IPS-15b (cell line): ENCODE measurements around the gene PHPT1.
"Not testable (repeated sequence)": the region's sequence is repeated elsewhere in the genome, so short reads cannot be mapped to it uniquely, and the experiment has no call there.

Experiments used
- H3K27me3 ChIP-seq: one replicate; pipeline ENCODE4 v1.6.1; 2013; ENCODE audit warnings: low read length; ENCODE audit not compliant: control insufficient read depth, insufficient read depth
- H3K36me3 ChIP-seq: one replicate; pipeline ENCODE4 v1.6.1; 2013; ENCODE audit warnings: low read length; ENCODE audit not compliant: control insufficient read depth, insufficient read depth
- H3K4me1 ChIP-seq: one replicate; pipeline ENCODE4 v1.6.1; 2013; ENCODE audit warnings: mild to moderate bottlenecking, low read length; ENCODE audit not compliant: control insufficient read depth, insufficient read depth
- H3K4me3 ChIP-seq: one replicate; pipeline ENCODE4 v1.5.1; 2013; ENCODE audit warnings: low read depth, low read length
- H3K9ac ChIP-seq: one replicate; pipeline ENCODE4 v1.6.1; 2013; ENCODE audit warnings: low read depth, mild to moderate bottlenecking, low read length
- H3K9me3 ChIP-seq: one replicate; pipeline ENCODE4 v1.6.1; 2013; ENCODE audit warnings: mild to moderate bottlenecking, low read length; ENCODE audit not compliant: control insufficient read depth, insufficient read depth

The PHPT1 gene

DNA sequence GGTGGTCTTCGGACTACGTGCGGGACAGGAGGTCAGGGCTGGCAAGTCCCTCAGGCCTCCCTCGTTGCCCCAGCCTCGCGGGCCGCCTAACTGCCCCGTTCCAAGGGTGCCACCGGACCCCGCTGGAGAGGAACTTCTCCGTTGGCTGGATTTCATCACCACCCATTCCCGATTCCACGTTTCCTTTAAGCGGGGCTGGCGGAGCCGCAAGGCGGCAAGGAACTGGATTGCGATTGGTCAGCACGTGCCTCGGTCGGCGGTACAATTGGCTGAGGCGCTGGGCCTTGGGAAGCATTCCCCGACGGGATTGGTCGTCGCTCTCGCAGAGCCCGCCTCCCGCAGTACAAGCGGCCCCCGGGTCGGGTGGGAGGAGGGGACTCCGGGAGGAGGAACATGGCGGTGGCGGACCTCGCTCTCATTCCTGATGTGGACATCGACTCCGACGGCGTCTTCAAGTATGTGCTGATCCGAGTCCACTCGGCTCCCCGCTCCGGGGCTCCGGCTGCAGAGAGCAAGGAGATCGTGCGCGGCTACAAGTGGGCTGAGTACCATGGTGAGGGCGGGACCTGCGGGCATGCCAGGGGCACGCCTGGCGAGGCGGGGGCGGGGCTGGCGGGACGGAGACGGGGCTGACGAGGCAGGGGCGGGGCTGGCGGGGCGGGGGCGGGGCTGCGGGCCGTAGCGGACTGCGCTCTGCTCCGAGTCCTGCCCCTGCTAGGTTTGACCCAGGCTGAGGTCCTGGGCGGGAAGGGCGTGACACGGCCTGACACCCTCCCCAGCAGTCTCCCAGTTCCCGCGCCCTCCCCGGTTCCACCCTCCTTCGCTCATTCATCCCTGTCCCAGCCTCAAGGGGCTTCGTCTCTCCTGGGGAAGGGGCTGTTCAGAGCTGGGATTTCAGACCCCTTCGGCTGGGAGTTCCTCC, at the start of gene PHPT1:
PHPT1 (plus strand) TSS at position 372 of the 922 bp plus-strand sequence; CDS start at position 394, 22 bp downstream.
- H3K36me3 ChIP-seq = peaks cover 25% of the 10 kb centered on the region
- H3K4me1 ChIP-seq = no peaks in the 10 kb centered on the region
- H3K9me3 ChIP-seq = no peaks in the 10 kb centered on the region
- no peaks in the 10 kb centered on the region for H3K27me3 ChIP-seq
- peak within 1 kb of the TSS; percentile 88 for H3K9ac ChIP-seq
- peak within 1 kb of the TSS; percentile 95 for H3K4me3 ChIP-seq

DNA sequence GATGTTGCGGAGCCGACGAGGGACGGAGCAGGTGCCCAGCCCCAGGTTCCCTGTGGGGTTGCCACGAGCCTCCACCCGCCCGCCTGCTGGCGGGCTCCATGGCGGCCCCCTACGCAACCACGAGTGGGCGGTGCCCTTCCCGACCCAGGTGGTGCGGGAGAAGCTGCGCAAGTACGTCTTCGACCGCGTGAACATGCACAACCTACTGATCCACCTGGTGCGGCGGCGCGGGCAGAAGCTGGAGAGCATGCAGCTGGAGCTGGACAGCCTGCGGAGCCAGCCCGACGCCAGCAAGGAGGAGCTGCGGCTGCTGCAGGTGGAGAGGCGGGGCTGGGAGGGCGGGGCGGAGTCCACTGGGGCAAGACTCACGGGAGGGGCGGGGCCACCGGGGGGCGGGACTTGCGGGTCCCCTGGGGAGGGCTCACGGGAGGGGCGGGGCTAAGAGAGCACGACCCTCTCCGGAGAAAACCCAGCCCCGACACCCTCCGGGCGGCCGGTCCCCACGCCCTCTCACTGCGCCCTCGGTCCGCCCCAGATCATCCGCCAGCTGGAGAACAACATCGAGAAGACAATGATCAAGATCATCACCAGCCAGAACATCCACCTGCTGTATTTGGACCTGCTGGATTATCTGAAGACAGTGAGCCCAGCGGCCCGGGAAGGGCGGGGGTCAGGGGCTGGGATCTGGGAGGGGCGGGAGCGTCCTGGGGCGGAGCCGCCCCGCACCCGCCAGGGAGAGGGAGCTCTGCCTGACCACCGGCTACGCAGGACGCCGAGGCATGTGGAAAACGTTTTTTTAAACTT, 49.2 kb upstream of the PHPT1 start:
- Histone ChIP-seq H3K4me1 (peaks cover 3% of the 10 kb centered on the region), H3K4me3 (peak overlapping the region; percentile 63), H3K9ac (no peak overlapping the region), H3K27me3 (peaks cover 9% of the 10 kb centered on the region), H3K36me3 (peaks cover 2% of the 10 kb centered on the region), H3K9me3 (no peaks in the 10 kb centered on the region)

DNA sequence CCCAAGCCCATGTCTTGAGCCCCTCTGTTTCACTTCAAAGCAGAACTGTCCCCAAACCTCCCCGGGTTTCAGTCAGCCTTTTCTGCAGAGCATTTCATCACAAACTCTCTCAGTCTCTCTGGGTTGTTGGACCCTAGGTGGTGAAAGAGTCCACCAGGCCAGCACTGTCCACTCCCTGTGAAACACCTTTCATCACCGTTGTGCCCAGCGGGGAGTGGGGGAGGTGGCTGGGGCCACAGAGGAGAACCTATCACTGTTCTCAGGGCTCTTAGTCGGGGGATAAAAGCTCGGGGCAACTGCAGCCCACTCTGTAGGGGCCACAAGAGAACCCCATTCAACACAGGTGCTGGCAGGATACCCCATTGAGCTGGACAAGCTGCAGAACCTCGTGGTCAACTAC, 46.9 kb upstream of the PHPT1 start:
- Histone ChIP-seq H3K4me3 (no peak overlapping the region), H3K4me1 (no peaks in the 10 kb centered on the region), H3K27me3 (peaks cover 9% of the 10 kb centered on the region), H3K9me3 (no peaks in the 10 kb centered on the region), H3K9ac (no peak overlapping the region), H3K36me3 (peaks cover 4% of the 10 kb centered on the region)

DNA sequence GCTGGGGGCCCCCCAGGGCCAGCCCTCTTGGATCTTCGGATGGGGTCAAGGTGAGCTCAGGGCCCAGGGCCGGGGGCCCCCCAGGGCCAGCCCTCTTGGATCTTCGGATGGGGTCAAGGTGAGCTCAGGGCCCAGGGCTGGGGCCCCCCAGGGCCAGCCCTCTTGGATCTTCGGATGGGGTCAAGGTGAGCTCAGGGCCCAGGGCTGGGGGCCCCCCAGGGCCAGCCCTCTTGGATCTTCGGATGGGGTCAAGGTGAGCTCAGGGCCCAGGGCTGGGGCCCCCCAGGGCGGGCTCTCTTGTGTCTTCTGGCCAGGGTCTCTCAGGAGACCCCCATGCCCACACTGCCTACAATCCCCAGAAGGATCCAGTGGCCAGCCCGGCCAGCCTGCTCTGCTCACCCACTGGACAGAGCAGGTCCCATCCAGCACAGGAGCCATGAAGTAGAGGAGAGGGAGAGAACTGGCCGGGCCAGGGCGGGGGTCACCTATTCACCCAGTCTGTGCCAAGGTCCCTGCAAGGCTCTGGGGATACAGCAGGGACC, 46.1 kb upstream of the PHPT1 start:
- H3K9me3 ChIP-seq, H3K9ac ChIP-seq, H3K36me3 ChIP-seq, H3K4me1 ChIP-seq, H3K4me3 ChIP-seq, H3K27me3 ChIP-seq: not testable (repeated sequence)

DNA sequence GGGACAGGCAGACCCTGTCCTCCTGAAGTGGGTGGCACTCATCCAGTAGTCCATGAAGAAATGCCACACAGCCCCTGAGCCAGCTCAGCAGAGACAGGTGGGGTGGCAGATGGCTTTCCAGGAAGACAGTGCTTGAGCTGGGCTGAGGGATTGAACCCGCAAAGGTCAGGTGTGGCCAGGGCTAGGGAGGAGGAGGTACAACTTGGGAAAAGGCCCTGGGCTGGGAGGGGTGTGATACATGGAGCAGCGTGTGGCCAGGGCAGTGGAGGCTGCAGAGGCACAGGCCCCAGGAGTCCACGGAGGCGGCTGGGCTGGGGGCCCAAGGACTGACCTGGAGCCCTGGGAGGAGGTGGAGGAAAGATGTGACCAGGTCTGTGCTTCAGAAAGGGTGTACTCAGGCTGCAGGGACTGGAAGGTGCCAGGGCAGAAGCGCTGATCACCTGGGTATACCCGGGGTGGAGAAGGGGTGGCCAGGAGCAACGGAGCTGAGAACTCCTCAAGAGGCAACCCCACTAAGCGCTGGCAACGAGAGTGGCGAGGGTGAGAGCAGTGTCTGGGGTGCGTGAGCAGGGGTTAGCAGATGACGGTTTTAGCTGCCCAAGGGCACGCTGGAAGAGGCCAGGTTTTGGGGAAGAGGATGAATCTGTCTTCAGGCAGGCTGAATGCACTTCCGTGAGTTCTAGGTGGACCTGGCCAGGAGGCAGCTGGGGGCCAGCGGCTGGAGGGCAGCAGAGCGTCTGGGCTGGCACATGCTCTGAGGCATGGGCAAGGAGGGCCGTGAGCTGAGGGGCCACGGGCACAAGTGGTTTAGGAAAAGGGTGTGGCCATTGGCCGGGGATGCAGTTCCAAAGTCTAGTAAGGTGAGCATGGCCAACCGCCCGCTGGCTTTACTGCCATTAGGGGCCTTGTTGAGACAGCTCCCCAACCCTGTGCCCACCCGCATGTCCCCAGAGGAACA, 45.4 kb upstream of the PHPT1 start:
- H3K9ac ChIP-seq = no peak overlapping the region
- H3K9me3 ChIP-seq = no peaks in the 10 kb centered on the region
- no peak overlapping the region for H3K4me3 ChIP-seq
- peaks cover 6% of the 10 kb centered on the region for H3K27me3 ChIP-seq
- no peaks in the 10 kb centered on the region for H3K4me1 ChIP-seq
- H3K36me3 ChIP-seq = peaks cover 4% of the 10 kb centered on the region

DNA sequence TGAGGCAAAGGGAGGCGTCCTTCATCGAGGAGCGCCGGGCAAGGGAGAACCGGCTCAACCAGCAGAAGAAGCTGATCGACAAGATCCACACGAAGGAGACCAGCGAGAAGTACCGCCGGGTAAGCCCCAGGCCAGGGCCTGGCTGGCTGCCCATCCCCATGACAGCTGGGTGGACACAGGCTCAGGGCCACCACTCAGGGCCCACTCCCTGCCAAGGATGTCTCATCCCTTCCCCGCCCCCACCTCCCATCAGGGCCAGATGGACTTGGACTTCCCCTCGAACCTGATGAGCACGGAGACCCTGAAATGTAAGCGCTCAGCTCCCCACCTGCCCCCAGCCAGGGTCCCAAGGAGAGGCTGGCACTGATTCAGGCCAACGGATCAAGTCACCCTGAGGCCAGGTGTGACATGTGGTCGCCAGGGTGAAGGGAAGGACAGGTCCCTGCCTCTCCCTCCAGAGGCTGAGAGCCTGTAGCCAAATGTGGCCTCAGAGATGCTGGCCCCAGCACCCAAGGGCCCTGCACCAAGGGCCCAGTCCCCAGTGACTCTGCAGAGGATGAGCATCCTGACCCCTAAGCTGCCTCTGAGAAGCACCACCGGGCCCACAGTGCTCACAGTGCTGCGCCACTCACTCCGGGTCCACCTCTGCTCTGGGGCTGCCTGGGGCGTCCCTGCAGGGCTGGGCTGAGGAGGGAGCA, 44.6 kb upstream of the PHPT1 start:
- Histone ChIP-seq H3K36me3 (peaks cover 4% of the 10 kb centered on the region), H3K9me3 (no peaks in the 10 kb centered on the region), H3K9ac (no peak overlapping the region), H3K4me1 (no peaks in the 10 kb centered on the region), H3K27me3 (no peaks in the 10 kb centered on the region), H3K4me3 (no peak overlapping the region)

DNA sequence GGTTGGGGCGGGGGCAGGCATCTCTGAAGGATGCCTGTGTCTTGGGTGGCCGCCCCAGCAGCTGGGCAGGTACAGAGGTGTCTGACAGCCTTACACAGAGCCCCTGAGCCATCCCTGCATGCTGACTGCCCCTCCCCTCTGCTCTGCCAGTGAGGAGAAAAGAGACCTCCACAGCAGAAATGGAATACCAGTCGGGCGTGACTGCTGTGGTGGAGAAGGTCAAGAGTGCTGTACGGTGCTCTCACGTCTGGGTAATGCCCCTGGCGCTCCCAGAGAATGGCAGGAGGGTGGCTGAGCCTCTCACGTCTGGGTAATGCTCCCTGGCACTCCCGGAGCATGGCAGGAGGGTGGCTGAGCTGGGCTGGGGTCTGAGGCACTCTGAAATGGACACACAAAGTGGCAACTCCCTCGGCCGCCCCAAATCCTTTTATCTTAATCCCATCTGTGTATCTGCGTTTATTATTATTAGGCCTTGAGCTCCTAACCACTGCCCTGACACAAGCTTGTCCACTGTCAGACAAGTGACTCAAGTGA, 43.9 kb upstream of the PHPT1 start:
- Histone ChIP-seq H3K36me3 (peaks cover 4% of the 10 kb centered on the region), H3K27me3 (no peaks in the 10 kb centered on the region), H3K4me1 (no peaks in the 10 kb centered on the region), H3K9ac (no peak overlapping the region), H3K9me3 (no peaks in the 10 kb centered on the region), H3K4me3 (no peak overlapping the region)

DNA sequence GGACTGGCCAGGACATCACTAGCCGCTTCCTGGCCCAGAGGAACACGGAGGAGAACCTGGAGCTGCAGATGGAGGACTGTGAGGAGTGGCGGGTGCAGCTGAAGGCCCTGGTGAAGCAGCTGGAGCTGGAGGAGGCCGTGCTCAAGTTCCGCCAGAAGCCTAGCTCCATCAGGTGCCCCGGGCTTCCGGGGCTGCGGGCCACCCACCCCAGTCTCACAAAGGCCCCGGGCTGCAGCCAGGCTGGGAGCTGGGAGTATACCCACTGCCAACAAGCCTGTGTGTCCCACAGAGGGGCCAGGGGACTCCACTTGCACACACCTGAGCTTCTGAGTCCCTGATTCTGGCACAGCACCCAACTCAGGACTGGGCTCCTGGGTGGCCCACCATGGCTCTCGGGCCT, 43.1 kb upstream of the PHPT1 start:
- H3K4me1 ChIP-seq = no peaks in the 10 kb centered on the region
- no peaks in the 10 kb centered on the region for H3K27me3 ChIP-seq
- H3K9me3 ChIP-seq = no peaks in the 10 kb centered on the region
- H3K4me3 ChIP-seq = no peak overlapping the region
- no peak overlapping the region for H3K9ac ChIP-seq
- H3K36me3 ChIP-seq = peaks cover 4% of the 10 kb centered on the region

DNA sequence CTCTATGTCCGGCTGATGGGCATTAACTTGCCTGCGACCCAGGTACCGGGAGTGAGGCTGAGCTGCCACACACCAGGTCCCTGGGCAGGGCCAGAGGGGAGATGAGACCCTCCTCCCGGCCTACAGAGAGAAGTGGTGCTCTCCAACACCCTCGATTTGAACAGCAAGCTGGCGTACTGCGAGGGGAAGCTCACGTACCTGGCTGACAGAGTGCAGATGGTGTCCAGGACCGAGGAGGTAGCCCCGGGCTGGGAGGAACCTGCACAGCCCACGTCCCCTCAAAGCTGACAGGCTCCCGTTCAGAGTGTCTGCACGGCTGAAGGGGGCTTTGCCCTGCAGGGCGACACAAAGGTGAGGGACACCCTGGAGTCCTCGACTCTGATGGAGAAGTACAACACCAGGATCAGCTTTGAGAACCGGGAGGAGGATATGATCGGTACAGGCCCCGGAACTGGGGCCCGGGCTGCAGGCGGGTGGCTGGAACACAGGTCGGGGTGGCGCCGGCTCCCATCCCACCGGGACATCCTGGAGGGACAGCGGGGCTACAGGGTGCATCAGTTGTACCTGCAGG, 42.5 kb upstream of the PHPT1 start:
- H3K9ac ChIP-seq = no peak overlapping the region
- H3K9me3 ChIP-seq = no peaks in the 10 kb centered on the region
- H3K4me3 ChIP-seq = peak overlapping the region; percentile 74
- H3K4me1 ChIP-seq = no peaks in the 10 kb centered on the region
- peaks cover 4% of the 10 kb centered on the region for H3K36me3 ChIP-seq
- no peaks in the 10 kb centered on the region for H3K27me3 ChIP-seq

DNA sequence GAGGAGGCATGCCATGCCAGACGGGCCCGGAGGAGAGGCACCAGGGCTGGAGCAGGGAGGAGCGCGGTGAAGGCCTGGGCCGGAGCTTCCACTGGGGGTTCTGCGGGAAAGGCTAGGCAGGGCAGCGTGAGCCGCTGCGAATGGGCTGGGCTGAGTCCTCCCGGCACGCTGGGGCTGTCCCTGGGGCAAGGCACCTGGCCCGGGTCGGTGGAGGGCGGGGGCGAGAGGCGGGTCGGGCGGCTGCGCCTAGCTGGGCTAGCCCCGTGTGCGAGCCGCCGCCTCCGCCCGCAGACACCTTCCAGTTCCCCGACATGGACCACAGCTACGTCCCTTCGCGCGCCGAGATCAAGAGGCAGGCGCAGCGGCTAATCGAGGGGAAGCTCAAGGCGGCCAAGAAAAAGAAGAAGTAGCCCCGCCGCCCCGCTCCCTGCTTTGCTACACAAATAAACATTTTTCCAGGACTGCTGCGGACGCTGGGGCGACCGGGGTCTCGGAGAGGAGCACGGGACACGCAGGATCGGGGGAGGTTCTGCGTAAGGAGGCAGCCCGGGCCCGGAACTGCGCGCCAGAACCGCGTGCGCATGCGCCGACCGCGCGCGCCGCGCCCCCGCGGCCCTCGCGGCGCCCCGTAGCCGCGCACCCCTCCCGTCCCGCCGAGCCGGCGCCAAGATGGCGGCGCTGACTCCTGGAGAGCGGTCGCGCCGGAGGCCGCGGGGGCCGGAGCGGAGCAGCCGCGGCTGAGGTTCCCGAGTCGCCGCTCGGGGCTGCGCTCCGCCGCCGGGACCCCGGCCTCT, 41.7 kb upstream of the PHPT1 start, which contains the start of gene RABL6:
RABL6 (plus strand) TSS at position 668 of the 794 bp plus-strand sequence. CDS start 249 bp downstream, outside the sequence.
- no peaks in the 10 kb centered on the region for H3K9me3 ChIP-seq
- H3K4me1 ChIP-seq = no peaks in the 10 kb centered on the region
- H3K9ac ChIP-seq = peak within 1 kb of the TSS; percentile 87
- peaks cover 4% of the 10 kb centered on the region for H3K36me3 ChIP-seq
- peak within 1 kb of the TSS; percentile 76 for H3K4me3 ChIP-seq
- H3K27me3 ChIP-seq = no peaks in the 10 kb centered on the region
